H9 (cell line): Measurements from ENCODE around the gene ARL5B. TPM values are rescaled to one million over a fixed set of nuclear protein-coding genes. Genes with fewer than 3 reads are reported as not detected.

Experiments
- DNase-seq: peaks from one replicate; pipeline ENCODE4 v3.0.0-alpha.2; 2017
- H2AFZ ChIP-seq: one replicate; pipeline ENCODE4 v1.6.1; 2013; ENCODE audit warnings: mild to moderate bottlenecking, low read length, control low read depth, moderate library complexity
- H2AK5ac ChIP-seq: 2 replicates; pipeline ENCODE4 v1.6.1; 2013; ENCODE audit warnings: low read length, control low read depth, mixed read lengths; ENCODE audit not compliant: insufficient read length
- H2BK120ac ChIP-seq: one replicate; pipeline ENCODE4 v1.6.1; 2013; ENCODE audit warnings: low read depth, mild to moderate bottlenecking, low read length, control low read depth, inconsistent platforms; ENCODE audit not compliant: poor library complexity, severe bottlenecking
- H2BK12ac ChIP-seq: 2 replicates; pipeline ENCODE4 v1.6.1; 2013; ENCODE audit warnings: low read length, control low read depth, mixed read lengths, low read depth; ENCODE audit not compliant: insufficient read length
- H2BK15ac ChIP-seq: 2 replicates; pipeline ENCODE4 v1.6.1; 2013; ENCODE audit warnings: low read depth, low read length, control low read depth
- H2BK20ac ChIP-seq: one replicate; pipeline ENCODE4 v1.6.1; 2013; ENCODE audit warnings: low read depth, mild to moderate bottlenecking, low read length, control low read depth, inconsistent platforms; ENCODE audit not compliant: poor library complexity, severe bottlenecking
- H2BK5ac ChIP-seq: 2 replicates; pipeline ENCODE4 v1.6.1; 2013; ENCODE audit warnings: low read length, control low read depth, mixed read lengths; ENCODE audit not compliant: insufficient read length
- H3K14ac ChIP-seq: 2 replicates; pipeline ENCODE4 v1.6.1; 2013; ENCODE audit warnings: low read length, control low read depth; ENCODE audit not compliant: insufficient read depth
- H3K18ac ChIP-seq: 2 replicates; pipeline ENCODE4 v1.6.1; 2013; ENCODE audit warnings: low read depth, mild to moderate bottlenecking, mixed read lengths, low read length, control low read depth; ENCODE audit not compliant: insufficient read length
- H3K23ac ChIP-seq: 2 replicates; pipeline ENCODE4 v1.6.1; 2013; ENCODE audit warnings: low read length, control low read depth, mixed read lengths, low read depth; ENCODE audit not compliant: insufficient read length
- H3K23me2 ChIP-seq: 2 replicates; pipeline ENCODE4 v1.6.1; 2013; ENCODE audit warnings: low read depth, mild to moderate bottlenecking, mixed read lengths, low read length, control low read depth; ENCODE audit not compliant: insufficient read length, poor library complexity, severe bottlenecking
- H3K27ac ChIP-seq: 2 replicates; pipeline ENCODE4 v1.5.1; 2013; ENCODE audit warnings: low read length, control low read depth, mixed read lengths, low read depth; ENCODE audit not compliant: insufficient read length
- H3K27me3 ChIP-seq: 2 replicates; pipeline ENCODE4 v1.6.1; 2013; ENCODE audit warnings: low read length, control low read depth, inconsistent platforms; ENCODE audit not compliant: insufficient read depth
- H3K4ac ChIP-seq: 2 replicates; pipeline ENCODE4 v1.6.1; 2013; ENCODE audit warnings: low read depth, mild to moderate bottlenecking, control low read depth, inconsistent platforms, low read length, moderate library complexity
- H3K4me1 ChIP-seq: 2 replicates; pipeline ENCODE4 v1.6.1; 2013; ENCODE audit warnings: low read length, control low read depth, inconsistent platforms; ENCODE audit not compliant: insufficient read depth
- H3K4me2 ChIP-seq: 2 replicates; pipeline ENCODE4 v1.6.1; 2013; ENCODE audit warnings: low read length, control low read depth, mixed read lengths; ENCODE audit not compliant: insufficient read length, insufficient read depth
- H3K56ac ChIP-seq: 2 replicates; pipeline ENCODE4 v1.6.1; 2013; ENCODE audit warnings: low read depth, mild to moderate bottlenecking, mixed read lengths, low read length, control low read depth; ENCODE audit not compliant: insufficient read length
- H3K79me1 ChIP-seq: 2 replicates; pipeline ENCODE4 v1.6.1; 2013; ENCODE audit warnings: low read depth, mild to moderate bottlenecking, moderate library complexity, low read length, control low read depth, inconsistent platforms; ENCODE audit not compliant: insufficient read depth, poor library complexity, severe bottlenecking
- H3K79me2 ChIP-seq: 2 replicates; pipeline ENCODE4 v1.6.1; 2013; ENCODE audit warnings: low read length, control low read depth, inconsistent platforms; ENCODE audit not compliant: insufficient read depth
- H3K9ac ChIP-seq: 2 replicates; pipeline ENCODE4 v1.6.1; 2013; ENCODE audit warnings: low read length, control low read depth, mixed read lengths; ENCODE audit not compliant: insufficient read length; ENCODE audit errors: extremely low read depth
- H3K9me3 ChIP-seq: one replicate; pipeline ENCODE4 v1.6.1; 2013; ENCODE audit warnings: low read depth, low read length, inconsistent platforms; ENCODE audit not compliant: control insufficient read depth
- H3T11ph ChIP-seq: one replicate; pipeline ENCODE4 v1.6.1; 2013; ENCODE audit warnings: mild to moderate bottlenecking, low read length, control low read depth, inconsistent platforms
- H4K20me1 ChIP-seq: one replicate; pipeline ENCODE4 v1.6.1; 2013; ENCODE audit not compliant: control insufficient read depth, insufficient read length, insufficient read depth
- H4K5ac ChIP-seq: 2 replicates; pipeline ENCODE4 v1.6.1; 2013; ENCODE audit warnings: low read depth, mild to moderate bottlenecking, mixed read lengths, low read length, control low read depth; ENCODE audit not compliant: insufficient read length
- H4K8ac ChIP-seq: replicated peaks from 2 replicates; pipeline ENCODE4 v1.6.1; 2013; ENCODE audit warnings: low read length, control low read depth, mixed read lengths, low read depth; ENCODE audit not compliant: insufficient read length
- H4K91ac ChIP-seq: 2 replicates; pipeline ENCODE4 v1.6.1; 2013; ENCODE audit warnings: low read depth, mild to moderate bottlenecking, moderate library complexity, mixed read lengths, low read length, control low read depth; ENCODE audit not compliant: insufficient read length
- H3K27ac Mint-ChIP-seq, 3 experiments: 2 replicates in 2 of 3; 3 replicates in 1 of 3; pipeline ENCODE4 v1.8.0; 2020 to 2021; ENCODE audit warnings: mixed read lengths in 3 of 3, mild to moderate bottlenecking in 1 of 3, moderate library complexity in 1 of 3
- H3K27me3 Mint-ChIP-seq: 2 replicates; pipeline ENCODE4 v1.8.0; 2021; ENCODE audit warnings: low read depth, mild to moderate bottlenecking, moderate library complexity, mixed read lengths
- H3K36me3 Mint-ChIP-seq, 3 experiments: 2 replicates in 2 of 3; 3 replicates in 1 of 3; pipeline ENCODE4 v1.8.0; 2020 to 2021; ENCODE audit warnings: low read depth in 3 of 3, mixed read lengths in 3 of 3; ENCODE audit not compliant: insufficient read depth in 1 of 3
- H3K4me1 Mint-ChIP-seq, 2 experiments: 2 replicates each; pipeline ENCODE4 v1.8.0; 2020; ENCODE audit warnings: mixed read lengths in 2 of 2
- H3K4me3 Mint-ChIP-seq, 2 experiments: 2 replicates in 1 of 2; 3 replicates in 1 of 2; pipeline ENCODE4 v1.8.0; 2020 to 2021; ENCODE audit warnings: mild to moderate bottlenecking in 2 of 2, mixed read lengths in 2 of 2, moderate library complexity in 1 of 2
- H3K9me3 Mint-ChIP-seq, 2 experiments: 2 replicates in 1 of 2; 3 replicates in 1 of 2; pipeline ENCODE4 v1.8.0; 2020; ENCODE audit warnings: mild to moderate bottlenecking in 2 of 2, mixed read lengths in 2 of 2, moderate library complexity in 1 of 2
- WGBS: extraction: QIAGEN DNeasy Blood & Tissue Kit; methylation state at CpG from one replicate; pipeline ENCODE4 v1.1.7; 2013; ENCODE audit warnings: missing lambda C conversion rate, low lambda C conversion rate, mixed read lengths; ENCODE audit not compliant: insufficient read length; ENCODE audit errors: extremely low coverage; 5-methylcytosine and 5-hydroxymethylcytosine counted together
- total RNA-seq: library from RNA; stranded (reverse); gene quantifications from 2 replicates; pipeline ENCODE4 v1.2.1, GENCODE V29; 2021
- TF ChIP-seq, protein P1 (sequence below): fragments of 200-600 bp; sonication (generic); conservative IDR thresholded peaks from 3 replicates; pipeline ENCODE4 v1.8.0; 2021; ENCODE audit warnings: antibody characterized with exemption, mild to moderate bottlenecking

ARL5B gene
- total RNA-seq, 1 experiment from 2014 or later: 33.9 TPM

DNA sequence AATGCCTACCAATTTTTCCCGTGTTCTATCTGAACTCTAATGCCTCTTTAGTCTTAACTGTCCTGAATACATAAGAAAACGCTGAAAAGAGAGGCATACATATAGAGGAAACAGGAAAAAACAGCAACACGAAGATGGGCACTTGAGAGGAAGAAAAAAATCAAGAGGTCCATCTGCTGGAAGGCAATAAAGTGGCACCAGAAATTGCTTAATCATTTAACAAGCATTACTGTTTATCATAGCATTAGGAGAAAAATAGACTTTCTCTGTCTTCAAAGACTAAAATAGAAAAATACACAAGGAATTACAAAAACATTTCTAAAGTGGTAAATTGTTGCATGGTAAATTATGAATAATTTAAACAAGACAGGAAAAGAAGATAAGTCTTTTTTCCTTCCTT is 42.9 kb upstream of the ARL5B start:
- no peaks in the 10 kb centered on the region for H3K27me3 Mint-ChIP-seq
- H3K27me3 ChIP-seq: no peaks in the 10 kb centered on the region
- H2BK12ac ChIP-seq: no peak overlapping the region
- no peaks in the 10 kb centered on the region for H4K20me1 ChIP-seq
- H4K5ac ChIP-seq: no peak overlapping the region
- H2BK5ac ChIP-seq: no peak overlapping the region
- H3K36me3 Mint-ChIP-seq: peaks cover 7 to 36% (median 30%) of the 10 kb centered on the region in 3 experiments; a peak in 6 of 7 replicates
- H3T11ph ChIP-seq: no peak overlapping the region
- H3K18ac ChIP-seq: no peak overlapping the region
- no peak overlapping the region for H3K27ac ChIP-seq
- WGBS: no CpG with 5 or more reads among the region's 3 CpGs
- no peak overlapping the region for H3K9ac ChIP-seq
- no peak overlapping the region for H4K8ac ChIP-seq
- no peaks in the 10 kb centered on the region for H3K79me2 ChIP-seq
- no peak overlapping the region for H4K91ac ChIP-seq
- no peak overlapping the region for H3K56ac ChIP-seq
- no peak for DNase-seq
- H3K4ac ChIP-seq: no peak overlapping the region
- no peak overlapping the region for H2BK120ac ChIP-seq
- H2AK5ac ChIP-seq: no peak overlapping the region
- H3K23me2 ChIP-seq: no peaks in the 10 kb centered on the region
- H2BK20ac ChIP-seq: no peak overlapping the region
- no peaks in the 10 kb centered on the region for H3K79me1 ChIP-seq
- H3K27ac Mint-ChIP-seq: no peak overlapping the region
- TF ChIP-seq, protein P1, sequence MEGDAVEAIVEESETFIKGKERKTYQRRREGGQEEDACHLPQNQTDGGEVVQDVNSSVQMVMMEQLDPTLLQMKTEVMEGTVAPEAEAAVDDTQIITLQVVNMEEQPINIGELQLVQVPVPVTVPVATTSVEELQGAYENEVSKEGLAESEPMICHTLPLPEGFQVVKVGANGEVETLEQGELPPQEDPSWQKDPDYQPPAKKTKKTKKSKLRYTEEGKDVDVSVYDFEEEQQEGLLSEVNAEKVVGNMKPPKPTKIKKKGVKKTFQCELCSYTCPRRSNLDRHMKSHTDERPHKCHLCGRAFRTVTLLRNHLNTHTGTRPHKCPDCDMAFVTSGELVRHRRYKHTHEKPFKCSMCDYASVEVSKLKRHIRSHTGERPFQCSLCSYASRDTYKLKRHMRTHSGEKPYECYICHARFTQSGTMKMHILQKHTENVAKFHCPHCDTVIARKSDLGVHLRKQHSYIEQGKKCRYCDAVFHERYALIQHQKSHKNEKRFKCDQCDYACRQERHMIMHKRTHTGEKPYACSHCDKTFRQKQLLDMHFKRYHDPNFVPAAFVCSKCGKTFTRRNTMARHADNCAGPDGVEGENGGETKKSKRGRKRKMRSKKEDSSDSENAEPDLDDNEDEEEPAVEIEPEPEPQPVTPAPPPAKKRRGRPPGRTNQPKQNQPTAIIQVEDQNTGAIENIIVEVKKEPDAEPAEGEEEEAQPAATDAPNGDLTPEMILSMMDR: no peak
- no peaks in the 10 kb centered on the region for H3K9me3 Mint-ChIP-seq
- H3K4me2 ChIP-seq: no peak overlapping the region
- H3K9me3 ChIP-seq: no peaks in the 10 kb centered on the region
- no peak overlapping the region for H2AFZ ChIP-seq
- H3K4me3 Mint-ChIP-seq: no peak overlapping the region
- H2BK15ac ChIP-seq: no peak overlapping the region
- H3K4me1 ChIP-seq: no peaks in the 10 kb centered on the region
- no peaks in the 10 kb centered on the region for H3K4me1 Mint-ChIP-seq
- H3K14ac ChIP-seq: no peak overlapping the region
- H3K23ac ChIP-seq: no peak overlapping the region
